Fibroblast of lung (primary cell): ENCODE data around the gene SPECC1L.

Experiments used
- EZH2 ChIP-seq: IDR thresholded peaks from 2 replicates; pipeline ENCODE4 v1.5.1; 2012; ENCODE audit warnings: low read length, control low read depth, mild to moderate bottlenecking; ENCODE audit errors: missing control alignments
- TF ChIP-seq, protein P1 (sequence below), 2 donors: IDR thresholded peaks in 1 of 2; conservative IDR thresholded peaks in 1 of 2; 1 replicate in 1 of 2; 2 replicates in 1 of 2; pipeline ENCODE4 v1.5.1; 2011 to 2012; ENCODE audit warnings: low read length in 2 of 2, control low read depth in 1 of 2, inconsistent platforms in 1 of 2, low read depth in 1 of 2, mild to moderate bottlenecking in 1 of 2

GRCh38 chr22:24406322-24407277 lies 136.0 kb downstream of the SPECC1L start:
- TF ChIP-seq, protein P1, sequence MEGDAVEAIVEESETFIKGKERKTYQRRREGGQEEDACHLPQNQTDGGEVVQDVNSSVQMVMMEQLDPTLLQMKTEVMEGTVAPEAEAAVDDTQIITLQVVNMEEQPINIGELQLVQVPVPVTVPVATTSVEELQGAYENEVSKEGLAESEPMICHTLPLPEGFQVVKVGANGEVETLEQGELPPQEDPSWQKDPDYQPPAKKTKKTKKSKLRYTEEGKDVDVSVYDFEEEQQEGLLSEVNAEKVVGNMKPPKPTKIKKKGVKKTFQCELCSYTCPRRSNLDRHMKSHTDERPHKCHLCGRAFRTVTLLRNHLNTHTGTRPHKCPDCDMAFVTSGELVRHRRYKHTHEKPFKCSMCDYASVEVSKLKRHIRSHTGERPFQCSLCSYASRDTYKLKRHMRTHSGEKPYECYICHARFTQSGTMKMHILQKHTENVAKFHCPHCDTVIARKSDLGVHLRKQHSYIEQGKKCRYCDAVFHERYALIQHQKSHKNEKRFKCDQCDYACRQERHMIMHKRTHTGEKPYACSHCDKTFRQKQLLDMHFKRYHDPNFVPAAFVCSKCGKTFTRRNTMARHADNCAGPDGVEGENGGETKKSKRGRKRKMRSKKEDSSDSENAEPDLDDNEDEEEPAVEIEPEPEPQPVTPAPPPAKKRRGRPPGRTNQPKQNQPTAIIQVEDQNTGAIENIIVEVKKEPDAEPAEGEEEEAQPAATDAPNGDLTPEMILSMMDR (conservative IDR thresholded peaks at IDR 0.05 in 1 of 2, IDR thresholded peaks at IDR 0.05 in 1 of 2; ENCODE audit: low read depth in 1 of 2, low read length in 2 of 2): no peak
- no peak for TF ChIP-seq EZH2
